Lung (tissue), 12 donors: ENCODE data around the gene REXO1. TPM values are rescaled to one million over a fixed set of nuclear protein-coding genes. Genes with fewer than 3 reads are reported as not detected.

Source experiments
- ATAC-seq: fragments of 200-7000 bp; cut with Tn5 transposase; one replicate; pipeline ENCODE4 v1.9.1; 2020; ENCODE audit warnings: moderate number of reproducible peaks; ENCODE audit not compliant: insufficient read depth, low FRiP score
- DNase-seq, 3 donors: peaks; one replicate each; pipeline ENCODE4 v3.0.0-alpha.2; 2013 to 2017
- H3K27ac ChIP-seq, 2 donors: one replicate each; pipeline ENCODE4 v1.5.1; 2013; ENCODE audit warnings: mild to moderate bottlenecking in 2 of 2, moderate library complexity in 2 of 2, control low read depth in 1 of 2, inconsistent platforms in 1 of 2, low read depth in 1 of 2, low read length in 1 of 2
- H3K27me3 ChIP-seq, 3 donors: one replicate each; pipeline ENCODE4 v1.5.1; 2013; ENCODE audit warnings: low read length in 2 of 3; ENCODE audit not compliant: control insufficient read depth in 3 of 3, insufficient read depth in 3 of 3
- H3K36me3 ChIP-seq, 4 donors: one replicate each; pipeline ENCODE4 v1.5.1; 2013; ENCODE audit warnings: low read length in 4 of 4, mild to moderate bottlenecking in 1 of 4, moderate library complexity in 1 of 4; ENCODE audit not compliant: control insufficient read depth in 4 of 4, insufficient read depth in 4 of 4
- H3K4me1 ChIP-seq, 5 donors: one replicate each; pipeline ENCODE4 v1.5.1; 2013; ENCODE audit warnings: low read length in 5 of 5, mild to moderate bottlenecking in 2 of 5, moderate library complexity in 1 of 5; ENCODE audit not compliant: control insufficient read depth in 5 of 5, insufficient read depth in 5 of 5
- H3K4me3 ChIP-seq: one replicate; pipeline ENCODE4 v1.5.1; 2013; ENCODE audit warnings: mild to moderate bottlenecking, control low read depth, moderate library complexity
- H3K9ac ChIP-seq, 2 donors: one replicate each; pipeline ENCODE4 v1.5.1; 2013; ENCODE audit warnings: low read length in 2 of 2, control low read depth in 1 of 2; ENCODE audit not compliant: insufficient read depth in 1 of 2
- H3K9me3 ChIP-seq, 4 donors: one replicate each; pipeline ENCODE4 v1.5.1; 2013; ENCODE audit warnings: low read length in 3 of 4, mild to moderate bottlenecking in 1 of 4, moderate library complexity in 1 of 4; ENCODE audit not compliant: control insufficient read depth in 4 of 4, insufficient read depth in 3 of 4
- WGBS, 2 donors: extraction: QIAGEN DNeasy Blood & Tissue Kit; methylation state at CpG; one replicate each; pipeline ENCODE4 v1.1.7; 2013; 5-methylcytosine and 5-hydroxymethylcytosine counted together
- polyA plus RNA-seq, 2 donors: library from polyadenylated mRNA; stranded (reverse); fragments of 200-250 nt; gene quantifications; one replicate each; pipeline ENCODE4 v1.2.1, GENCODE V29; 2013
- total RNA-seq, 2 donors: library from RNA; depleted of rRNA in 1 of 2; stranded (reverse); fragments of >200 nt in 1 of 2; gene quantifications; one replicate each; pipeline ENCODE4 v1.2.1, GENCODE V29; 2014 to 2021
- TF ChIP-seq, protein P1 (sequence below): IDR thresholded peaks from 2 replicates; pipeline ENCODE4 v1.5.1; 2012; ENCODE audit warnings: mild to moderate bottlenecking; ENCODE audit errors: control extremely low read depth, extremely low read depth
- donor health status: control.
- donor health status: control.
- donor health status: Bipolar disorder and iron deficiency.
- donor health status: healthy.
- donor health status: DM: yes; HTN: yes; CAD: no.

The REXO1 gene
- total and polyA plus RNA-seq, 4 donors = 15.6 to 40.3 (median 27.2) TPM

DNA sequence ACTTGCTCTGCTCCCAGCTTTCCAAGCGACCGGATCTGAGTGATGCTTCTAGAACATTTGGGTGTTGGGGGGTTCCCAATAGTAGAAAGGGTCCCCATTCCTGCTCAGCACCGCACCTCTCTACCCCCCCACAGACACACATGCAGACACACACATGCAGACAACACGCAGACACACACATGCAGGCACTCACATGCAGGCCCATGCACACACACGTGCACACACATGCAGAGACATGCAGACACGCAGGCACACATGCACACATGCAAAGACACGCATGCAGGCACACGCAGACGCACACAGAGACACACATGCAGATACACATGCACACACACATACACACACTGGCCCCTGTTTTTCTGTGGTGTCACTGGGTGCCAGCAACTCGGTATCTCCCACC, 71.1 kb downstream of the REXO1 start:
- peaks cover 0 to 2% (median 0%) of the 10 kb centered on the region in 5 donors for H3K4me1 ChIP-seq
- ATAC-seq (no peak), DNase-seq (no peak)
- H3K36me3 ChIP-seq = no peaks in the 10 kb centered on the region
- peaks cover 0 to 25% (median 3%) of the 10 kb centered on the region in 4 donors for H3K9me3 ChIP-seq
- peaks cover 5 to 79% (median 60%) of the 10 kb centered on the region in 3 donors for H3K27me3 ChIP-seq
- 44 to 59% methylated on average over 10 of the region's 10 CpGs for WGBS, 2 donors
- no peak overlapping the region for H3K27ac ChIP-seq
- no peak overlapping the region for H3K9ac ChIP-seq
- H3K4me3 ChIP-seq = no peak overlapping the region
- TF ChIP-seq, protein P1, sequence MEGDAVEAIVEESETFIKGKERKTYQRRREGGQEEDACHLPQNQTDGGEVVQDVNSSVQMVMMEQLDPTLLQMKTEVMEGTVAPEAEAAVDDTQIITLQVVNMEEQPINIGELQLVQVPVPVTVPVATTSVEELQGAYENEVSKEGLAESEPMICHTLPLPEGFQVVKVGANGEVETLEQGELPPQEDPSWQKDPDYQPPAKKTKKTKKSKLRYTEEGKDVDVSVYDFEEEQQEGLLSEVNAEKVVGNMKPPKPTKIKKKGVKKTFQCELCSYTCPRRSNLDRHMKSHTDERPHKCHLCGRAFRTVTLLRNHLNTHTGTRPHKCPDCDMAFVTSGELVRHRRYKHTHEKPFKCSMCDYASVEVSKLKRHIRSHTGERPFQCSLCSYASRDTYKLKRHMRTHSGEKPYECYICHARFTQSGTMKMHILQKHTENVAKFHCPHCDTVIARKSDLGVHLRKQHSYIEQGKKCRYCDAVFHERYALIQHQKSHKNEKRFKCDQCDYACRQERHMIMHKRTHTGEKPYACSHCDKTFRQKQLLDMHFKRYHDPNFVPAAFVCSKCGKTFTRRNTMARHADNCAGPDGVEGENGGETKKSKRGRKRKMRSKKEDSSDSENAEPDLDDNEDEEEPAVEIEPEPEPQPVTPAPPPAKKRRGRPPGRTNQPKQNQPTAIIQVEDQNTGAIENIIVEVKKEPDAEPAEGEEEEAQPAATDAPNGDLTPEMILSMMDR = no peak

DNA sequence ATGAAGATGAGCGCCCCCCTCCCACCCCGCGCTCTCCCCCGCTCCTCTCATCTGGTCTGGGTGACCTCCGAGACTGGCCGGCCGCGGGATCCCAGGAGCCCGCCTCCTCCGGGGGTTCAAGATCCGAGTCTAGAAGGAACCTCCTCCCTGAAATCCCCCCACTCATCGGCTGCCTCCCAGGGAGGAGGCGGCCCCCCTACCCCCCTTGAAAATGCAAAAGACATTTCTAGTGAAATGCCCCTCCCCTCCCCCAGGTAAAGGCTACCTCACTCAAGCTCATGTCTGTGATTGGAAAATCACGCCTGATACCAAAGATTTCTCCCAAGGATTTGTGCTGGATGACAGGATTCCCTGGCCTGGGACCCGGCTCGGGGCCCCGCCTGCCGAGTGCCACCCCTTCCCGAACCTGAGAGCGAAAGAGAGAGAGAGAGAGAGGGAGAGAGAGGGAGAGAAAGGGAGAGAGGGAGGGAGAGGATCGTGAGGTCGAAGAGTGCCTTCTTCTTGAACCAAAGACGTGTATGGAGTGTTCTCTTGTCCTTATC, 71.6 kb downstream of the REXO1 start:
- H3K27me3 ChIP-seq = peaks cover 5 to 78% (median 60%) of the 10 kb centered on the region in 3 donors
- TF ChIP-seq, protein P1 = no peak
- ATAC-seq (no peak), DNase-seq (no peak)
- H3K9me3 ChIP-seq = peaks cover 0 to 21% (median 2%) of the 10 kb centered on the region in 4 donors
- H3K9ac ChIP-seq = no peak overlapping the region
- H3K27ac ChIP-seq = no peak overlapping the region
- 4 to 5% methylated on average over 23 of the region's 23 CpGs for WGBS, 2 donors
- H3K4me1 ChIP-seq = peaks cover 0 to 2% (median 0%) of the 10 kb centered on the region in 5 donors
- no peak overlapping the region for H3K4me3 ChIP-seq
- no peaks in the 10 kb centered on the region for H3K36me3 ChIP-seq

DNA sequence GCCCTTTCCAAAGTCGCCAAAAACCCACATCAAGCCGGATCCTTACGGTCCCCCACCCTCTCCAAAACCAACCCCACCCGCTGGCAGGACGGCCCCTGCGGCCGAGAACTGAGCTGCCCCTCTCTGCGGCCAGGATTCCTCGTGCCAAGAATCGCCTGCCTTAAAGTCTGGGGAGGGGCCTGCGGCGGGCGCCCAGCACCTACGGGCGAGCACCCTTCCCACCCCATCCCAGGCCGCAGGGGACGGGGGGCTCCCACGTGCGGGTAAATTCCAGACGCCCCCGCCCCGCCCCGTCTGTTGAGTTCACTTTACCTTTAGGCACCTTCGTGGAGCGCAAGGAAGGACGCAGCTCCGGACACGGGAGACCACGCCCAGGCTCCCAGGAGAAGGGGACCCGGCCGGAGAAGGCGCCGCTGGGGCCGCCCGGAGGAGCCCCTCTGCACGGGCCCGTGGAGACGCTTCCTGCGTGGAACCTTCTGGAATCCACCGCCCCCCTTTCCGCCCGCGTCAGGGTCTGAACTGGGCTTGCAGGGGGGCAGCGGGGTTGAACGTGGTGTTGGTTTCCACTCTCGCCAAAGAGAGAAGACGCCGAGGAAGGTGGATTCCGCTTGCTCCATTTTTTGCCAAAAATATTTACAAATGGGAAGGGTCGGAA, 72.2 kb downstream of the REXO1 start:
- 5% methylated on average over 49 to 50 of the region's 50 CpGs for WGBS, 2 donors
- Histone ChIP-seq H3K4me1 (peaks cover 0 to 2% (median 0%) of the 10 kb centered on the region in 5 donors), H3K9me3 (peaks cover 0 to 20% (median 3%) of the 10 kb centered on the region in 4 donors), H3K27me3 (peaks cover 5 to 81% (median 59%) of the 10 kb centered on the region in 3 donors), H3K4me3 (no peak overlapping the region), H3K36me3 (no peaks in the 10 kb centered on the region), H3K9ac (no peak overlapping the region), H3K27ac (no peak overlapping the region)
- TF ChIP-seq, protein P1 = no peak
- ATAC-seq (no peak), DNase-seq (no peak)
